HCT116 (cell line): ENCODE measurements around the gene CCDC92.

Experiments
- CTCF ChIP-seq, 3 experiments: fragments of 200-600 bp in 1 of 3; sonication (generic) in 1 of 3; IDR thresholded peaks in 2 of 3; conservative IDR thresholded peaks in 1 of 3; 2 replicates each; pipeline ENCODE4 v1.5.1; 2012 to 2017; ENCODE audit warnings: low read depth in 2 of 3, low read length in 2 of 3, antibody characterized with exemption in 1 of 3, borderline replicate concordance in 1 of 3, control low read depth in 1 of 3, mild to moderate bottlenecking in 1 of 3, mixed read lengths in 1 of 3, mixed run types in 1 of 3, moderate library complexity in 1 of 3; ENCODE audit not compliant: insufficient read depth in 1 of 3
- EZH2 ChIP-seq: fragments of 200-600 bp; sonication (generic); IDR thresholded peaks from 2 replicates; pipeline ENCODE4 v1.6.1; 2017; ENCODE audit warnings: antibody characterized with exemption, mixed run types
- EZH2phosphoT487 ChIP-seq: fragments of 200-600 bp; IDR thresholded peaks from 2 replicates; pipeline ENCODE4 v1.6.1; 2018; ENCODE audit warnings: antibody characterized with exemption, borderline replicate concordance
- POLR2A ChIP-seq: IDR thresholded peaks from 2 replicates; pipeline ENCODE4 v1.7.0; 2011; ENCODE audit warnings: borderline replicate concordance; ENCODE audit not compliant: insufficient read depth, insufficient read length; ENCODE audit errors: extremely low read depth
- POLR2AphosphoS5 ChIP-seq: IDR thresholded peaks from 2 replicates; pipeline ENCODE4 v1.6.1; 2011; ENCODE audit warnings: mild to moderate bottlenecking, low read depth, low read length, moderate library complexity
- SP1 ChIP-seq: IDR thresholded peaks from 2 replicates; pipeline ENCODE4 v1.6.1; 2012; ENCODE audit warnings: low read depth
- ZNF274 ChIP-seq: fragments of 200-500 bp; sonication (Bioruptor generic); IDR thresholded peaks from 2 replicates; pipeline ENCODE4 v1.6.1; 2014; ENCODE audit warnings: mild to moderate bottlenecking, low read depth, low read length, inconsistent platforms

GRCh38 chr12:123923927-123924326, 48.7 kb downstream of the CCDC92 start:
- TF ChIP-seq EZH2phosphoT487, result no peak
- TF ChIP-seq POLR2AphosphoS5, result no peak
- no peak for TF ChIP-seq SP1
- no peak for TF ChIP-seq CTCF (IDR thresholded peaks at IDR 0.05 in 2 of 3, conservative IDR thresholded peaks at IDR 0.05 in 1 of 3; ENCODE audit: borderline replicate concordance in 1 of 3, insufficient read depth in 1 of 3, low read depth in 2 of 3, low read length in 2 of 3)
- no peak for TF ChIP-seq EZH2
- TF ChIP-seq ZNF274, result no peak
- TF ChIP-seq POLR2A, result no peak
